Mucosa of descending colon (tissue), 3 donors: ENCODE measurements around the gene SH3RF2. TPM values are rescaled to one million over a fixed set of nuclear protein-coding genes. Genes with fewer than 3 reads are reported as not detected.
"Not testable (repeated sequence)": the region's sequence is repeated elsewhere in the genome, so short reads cannot be mapped to it uniquely, and the experiment has no call there.

ENCODE experiments used
- ATAC-seq: fragments of 200-7000 bp; cut with Tn5 transposase; one replicate; pipeline ENCODE4 v1.9.1; 2020; ENCODE audit warnings: mild to moderate bottlenecking, moderate library complexity
- DNase-seq, 3 donors: peaks; one replicate each; pipeline ENCODE4 v3.0.0-alpha.2; 2020
- H3K36me3 ChIP-seq: fragments of 200-600 bp; one replicate; pipeline ENCODE4 v1.8.0; 2021; ENCODE audit warnings: low read depth, mild to moderate bottlenecking
- H3K4me1 ChIP-seq: fragments of 200-600 bp; one replicate; pipeline ENCODE4 v1.8.0; 2021; ENCODE audit warnings: low read depth, mild to moderate bottlenecking
- H3K4me3 ChIP-seq: fragments of 200-600 bp; one replicate; pipeline ENCODE4 v1.8.0; 2021; ENCODE audit warnings: mild to moderate bottlenecking
- H3K9me3 ChIP-seq: fragments of 200-600 bp; one replicate; pipeline ENCODE4 v1.8.0; 2021; ENCODE audit warnings: mild to moderate bottlenecking
- intact Hi-C, 2 donors: fragments of 100-400 bp; cut with DNase I in 1 of 2; cut with micrococcal nuclease in 1 of 2; formaldehyde crosslinking; loops; one replicate each; pipeline versions ENCODE4 v1.11.0 to v1.11.1; 2022; cut with DNase I, micrococcal nuclease
- total RNA-seq, 3 donors: library from RNA; stranded (reverse); fragmentation: NEBNext Ultra II Directional in 2 of 3; extraction: Animal tissue kit (Norgen Biotek cat#: 25700) in 2 of 3; gene quantifications; one replicate each; pipeline versions ENCODE4 v1.2.1 to v1.2.4, GENCODE V29; 2021 to 2023
- TF ChIP-seq, protein P1 (sequence below): fragments of 200-600 bp; IDR thresholded peaks from one replicate; pipeline ENCODE4 v1.8.0; 2022; ENCODE audit warnings: antibody characterized with exemption, mild to moderate bottlenecking
- donor health status: DM: no; HTN: no; CAD: no; lungs with moderate emphysema.
- donor health status: DM: no; HTN: no; CAD: no.
- donor health status: DM: no; HTN: yes; CAD: no.

SH3RF2 gene
- total RNA-seq, 3 donors from 2014 or later: 36.8 to 99.7 (median 61.5) TPM

DNA sequence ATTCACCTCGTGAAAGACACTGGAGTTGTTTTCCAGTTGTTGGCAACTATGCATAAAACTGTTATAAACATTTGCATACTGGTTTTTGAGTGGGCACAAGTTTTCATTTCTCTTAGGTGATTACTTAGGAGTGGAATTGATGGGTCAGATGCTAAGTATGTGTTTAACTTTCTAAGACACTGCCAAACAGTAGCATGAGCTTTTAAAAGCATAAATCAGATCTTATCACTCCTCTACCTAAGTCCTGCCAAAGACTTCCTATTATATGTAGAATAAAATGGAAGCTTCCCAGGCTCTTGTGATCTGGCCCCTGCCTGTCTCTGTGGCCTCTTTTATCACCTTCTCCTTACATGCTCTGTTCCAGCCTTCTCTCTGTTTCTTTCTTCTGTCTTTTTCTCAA, 72.6 kb downstream of the SH3RF2 start:
- no peak for DNase-seq
- Histone ChIP-seq H3K9me3 (no peaks in the 10 kb centered on the region), H3K4me1 (no peaks in the 10 kb centered on the region), H3K4me3 (no peak overlapping the region), H3K36me3 (no peaks in the 10 kb centered on the region)
- no peak for ATAC-seq
- intact Hi-C loops: no loop called here
- TF ChIP-seq, protein P1, sequence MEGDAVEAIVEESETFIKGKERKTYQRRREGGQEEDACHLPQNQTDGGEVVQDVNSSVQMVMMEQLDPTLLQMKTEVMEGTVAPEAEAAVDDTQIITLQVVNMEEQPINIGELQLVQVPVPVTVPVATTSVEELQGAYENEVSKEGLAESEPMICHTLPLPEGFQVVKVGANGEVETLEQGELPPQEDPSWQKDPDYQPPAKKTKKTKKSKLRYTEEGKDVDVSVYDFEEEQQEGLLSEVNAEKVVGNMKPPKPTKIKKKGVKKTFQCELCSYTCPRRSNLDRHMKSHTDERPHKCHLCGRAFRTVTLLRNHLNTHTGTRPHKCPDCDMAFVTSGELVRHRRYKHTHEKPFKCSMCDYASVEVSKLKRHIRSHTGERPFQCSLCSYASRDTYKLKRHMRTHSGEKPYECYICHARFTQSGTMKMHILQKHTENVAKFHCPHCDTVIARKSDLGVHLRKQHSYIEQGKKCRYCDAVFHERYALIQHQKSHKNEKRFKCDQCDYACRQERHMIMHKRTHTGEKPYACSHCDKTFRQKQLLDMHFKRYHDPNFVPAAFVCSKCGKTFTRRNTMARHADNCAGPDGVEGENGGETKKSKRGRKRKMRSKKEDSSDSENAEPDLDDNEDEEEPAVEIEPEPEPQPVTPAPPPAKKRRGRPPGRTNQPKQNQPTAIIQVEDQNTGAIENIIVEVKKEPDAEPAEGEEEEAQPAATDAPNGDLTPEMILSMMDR: no peak

DNA sequence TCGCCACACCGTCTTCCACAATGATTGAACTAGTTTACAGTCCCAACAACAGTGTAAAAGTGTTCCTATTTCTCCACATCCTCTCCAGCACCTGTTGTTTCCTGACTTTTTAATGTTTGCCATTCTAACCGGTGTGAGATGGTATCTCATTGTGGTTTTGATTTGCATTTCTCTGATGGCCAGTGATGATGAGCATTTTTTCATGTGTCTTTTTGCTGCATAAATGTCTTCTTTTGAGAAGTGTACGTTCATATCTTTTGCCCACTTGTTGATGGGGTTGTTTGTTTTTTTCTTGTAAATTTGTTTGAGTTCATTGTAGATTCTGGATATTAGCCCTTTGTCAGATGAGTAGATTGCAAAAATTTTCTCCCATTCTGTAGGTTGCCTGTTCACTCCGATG, 74.1 kb downstream of the SH3RF2 start:
- DNase-seq, ATAC-seq, H3K36me3 ChIP-seq, H3K4me1 ChIP-seq, H3K9me3 ChIP-seq, intact Hi-C loops, H3K4me3 ChIP-seq: not testable (repeated sequence)

DNA sequence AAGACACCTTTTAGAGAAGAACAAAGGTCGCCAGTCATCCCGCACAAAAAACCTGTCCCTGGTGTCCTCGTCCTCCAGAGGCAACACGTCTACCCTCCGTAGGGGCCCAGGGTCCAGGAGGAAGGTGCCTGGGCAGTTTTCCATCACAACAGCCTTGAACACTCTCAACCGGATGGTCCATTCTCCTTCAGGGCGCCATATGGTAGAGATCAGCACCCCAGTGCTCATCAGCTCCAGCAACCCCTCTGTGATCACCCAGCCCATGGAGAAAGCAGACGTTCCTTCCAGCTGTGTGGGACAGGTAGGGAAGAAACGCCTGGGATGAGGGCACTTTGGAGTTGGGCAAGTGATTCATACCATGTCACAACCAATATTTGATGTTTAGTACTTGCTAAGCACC, 77.4 kb downstream of the SH3RF2 start:
- TF ChIP-seq, protein P1: no peak
- no peak overlapping the region for H3K4me3 ChIP-seq
- H3K4me1 ChIP-seq: no peaks in the 10 kb centered on the region
- ATAC-seq (no peak), DNase-seq (no peak)
- intact Hi-C loops: no loop called here
- H3K9me3 ChIP-seq: no peaks in the 10 kb centered on the region
- no peaks in the 10 kb centered on the region for H3K36me3 ChIP-seq

DNA sequence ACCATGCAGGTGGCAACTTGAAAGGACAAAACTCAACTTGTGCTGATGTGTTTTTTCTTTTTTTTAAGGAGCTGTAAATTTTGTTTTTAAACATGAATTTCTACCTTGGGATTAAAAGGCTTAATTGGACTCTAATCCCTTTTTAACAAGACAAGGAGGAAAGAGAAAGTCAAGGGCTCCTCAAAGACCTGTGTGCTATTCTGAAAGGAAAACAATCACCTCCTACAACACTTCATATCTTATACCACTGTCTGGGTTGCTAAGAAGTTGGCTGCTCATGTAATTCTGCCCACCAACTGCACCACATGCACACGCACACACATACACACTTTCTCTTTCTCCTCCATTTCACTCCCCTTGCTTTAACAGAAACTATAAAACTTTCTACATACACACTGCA, 78.6 kb downstream of the SH3RF2 start:
- ATAC-seq: no peak
- TF ChIP-seq, protein P1: no peak
- DNase-seq: no peak
- Histone ChIP-seq H3K9me3 (no peaks in the 10 kb centered on the region), H3K36me3 (no peaks in the 10 kb centered on the region), H3K4me3 (no peak overlapping the region), H3K4me1 (peaks cover 3% of the 10 kb centered on the region)
- intact Hi-C loops: no loop called here

DNA sequence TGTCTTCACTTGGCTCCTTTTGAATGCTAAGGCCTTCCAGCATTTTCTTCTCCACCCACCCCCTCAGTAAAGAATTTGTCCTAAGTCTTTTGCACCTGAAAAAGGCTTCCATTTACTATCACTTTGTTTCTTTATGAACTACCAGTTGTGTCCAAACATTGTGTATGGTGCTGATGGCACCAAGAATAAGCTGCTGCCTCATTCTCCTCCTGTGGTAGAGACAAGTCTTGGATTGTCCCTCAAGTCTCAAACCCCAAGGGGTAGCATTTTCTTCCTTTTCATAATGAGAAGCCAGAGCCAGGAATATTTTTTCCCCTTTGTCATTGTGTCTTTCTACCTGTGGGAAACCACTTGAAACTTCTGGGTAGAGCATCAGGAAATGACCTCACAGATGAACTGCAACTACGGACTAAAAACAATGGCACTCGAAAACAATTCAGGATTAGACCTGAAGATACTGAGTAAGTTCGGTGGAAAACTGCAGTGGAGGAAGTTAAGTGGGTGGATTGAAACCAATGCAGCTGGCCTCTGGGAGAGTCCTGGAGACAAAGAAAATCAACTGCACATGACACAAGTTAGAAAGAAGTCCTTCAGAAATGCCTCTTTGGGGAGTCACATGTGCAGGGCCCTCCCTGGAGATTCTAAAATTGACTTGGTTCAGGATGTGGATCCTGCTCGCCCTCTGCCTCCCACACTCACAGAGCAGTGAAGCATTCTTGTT, 80.5 kb downstream of the SH3RF2 start:
- no peak overlapping the region for H3K4me3 ChIP-seq
- intact Hi-C loops: no loop called here
- TF ChIP-seq, protein P1: no peak
- peaks cover 3% of the 10 kb centered on the region for H3K4me1 ChIP-seq
- ATAC-seq (no peak), DNase-seq (no peak)
- no peaks in the 10 kb centered on the region for H3K36me3 ChIP-seq
- no peaks in the 10 kb centered on the region for H3K9me3 ChIP-seq

DNA sequence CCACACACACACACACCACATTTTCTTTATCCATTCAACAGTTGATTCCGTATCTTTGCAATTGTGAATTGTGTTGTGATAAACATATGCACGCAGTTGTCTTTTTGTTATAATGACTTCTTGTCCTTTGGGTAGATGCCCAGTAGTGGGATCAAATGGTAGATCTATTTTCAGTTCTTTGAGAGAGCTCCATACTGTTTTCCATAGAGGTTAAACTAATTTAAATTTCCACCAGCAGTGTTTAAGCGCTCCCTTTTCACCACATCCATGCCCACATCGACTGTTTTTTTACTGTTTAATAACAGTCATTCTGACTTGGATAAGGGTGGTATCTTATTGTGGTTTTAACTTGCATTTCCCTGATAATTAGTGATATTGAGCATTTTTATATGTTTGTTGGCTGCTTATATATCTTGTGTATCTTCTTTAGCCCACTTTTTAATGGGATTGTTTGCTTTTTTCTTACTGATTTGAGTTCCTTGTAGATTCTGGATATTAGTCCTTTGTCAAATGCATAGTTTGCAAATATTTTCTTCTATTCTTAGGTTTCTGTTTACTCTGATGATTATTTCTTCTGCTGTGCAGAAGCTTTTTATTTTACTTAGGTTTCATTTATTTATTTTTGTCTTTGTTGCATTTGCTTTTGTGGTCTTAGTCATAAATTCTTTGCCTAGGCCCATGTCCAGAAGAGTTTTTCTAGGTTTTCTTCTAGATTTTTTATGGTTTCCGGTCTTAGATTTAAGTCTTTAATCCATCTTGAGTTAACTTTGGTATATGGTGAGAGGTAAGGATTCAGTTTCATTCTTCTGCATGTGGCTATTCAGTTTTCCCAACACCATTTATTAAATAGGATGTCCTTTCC, 82.4 kb downstream of the SH3RF2 start:
- intact Hi-C loops: no loop called here
- ATAC-seq (no peak), DNase-seq (no peak)
- H3K9me3 ChIP-seq: no peaks in the 10 kb centered on the region
- H3K4me3 ChIP-seq: no peak overlapping the region
- H3K4me1 ChIP-seq: peaks cover 3% of the 10 kb centered on the region
- H3K36me3 ChIP-seq: no peaks in the 10 kb centered on the region
- TF ChIP-seq, protein P1: no peak
